HG02678 (cell line): ENCODE data around the gene LRRC10.
A peak's percentile ranks its signal among the peaks of the same experiment; 100 is the strongest.
"Not testable (repeated sequence)": the region's sequence is repeated elsewhere in the genome, so short reads cannot be mapped to it uniquely, and the experiment has no call there.

Source experiments
- ATAC-seq: cut with Tn5 transposase; IDR thresholded peaks from one replicate; pipeline ENCODE4 v1.9.1; 2021; ENCODE audit warnings: mild to moderate bottlenecking, moderate library complexity; ENCODE audit not compliant: unreplicated experiment

LRRC10 gene

DNA sequence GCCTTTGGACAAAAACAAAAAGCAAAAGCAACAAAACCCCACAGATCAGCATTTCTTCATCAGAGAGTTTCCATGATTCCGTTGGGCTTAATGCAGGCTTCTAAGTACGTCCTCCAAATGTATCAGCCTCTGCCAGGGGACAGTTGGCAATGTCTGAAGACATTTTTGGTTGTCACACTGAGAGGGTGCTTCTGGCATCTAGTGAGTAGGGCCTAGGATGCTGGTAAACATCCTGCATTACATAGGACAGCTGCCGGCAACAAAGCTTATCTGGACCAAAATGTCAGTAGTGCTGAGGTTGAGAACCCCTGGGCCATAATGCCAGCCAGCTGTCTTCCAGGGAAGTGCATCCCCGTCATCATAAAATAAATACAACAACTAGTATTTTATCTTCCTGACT is 9.4 kb upstream of the LRRC10 start:
- no peak for ATAC-seq

GRCh38 chr12:69619050-69619449 is 8.3 kb upstream of the LRRC10 start:
- ATAC-seq = no peak

- ATAC-seq = no peak
Observed at GRCh38 chr12:69616025-69616424, 5.3 kb upstream of the LRRC10 start.

DNA sequence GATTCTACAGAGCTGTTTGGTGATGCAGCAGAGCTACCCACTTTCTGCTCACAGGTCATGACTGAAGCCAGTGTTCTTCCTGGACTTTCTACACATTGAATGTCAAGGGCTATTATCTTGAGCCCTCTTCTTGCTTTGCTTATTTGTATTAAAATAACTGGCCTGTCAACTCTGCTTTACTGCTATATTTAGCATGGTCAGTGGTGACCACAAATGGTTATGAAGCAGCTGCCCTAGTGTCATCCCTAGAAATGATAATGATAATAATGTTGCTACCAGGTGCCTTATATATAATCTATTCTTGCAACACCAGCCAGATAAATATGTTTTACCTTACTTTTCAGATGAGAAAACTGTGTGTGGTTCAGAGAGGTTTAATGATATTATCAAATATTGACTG is 2.6 kb upstream of the LRRC10 start:
- no peak for ATAC-seq

GRCh38 chr12:69610126-69610525 is 581 bp downstream of the LRRC10 start:
- no peak for ATAC-seq

GRCh38 chr12:69608114-69608513 is 2.6 kb downstream of the LRRC10 start:
- no peak for ATAC-seq

DNA sequence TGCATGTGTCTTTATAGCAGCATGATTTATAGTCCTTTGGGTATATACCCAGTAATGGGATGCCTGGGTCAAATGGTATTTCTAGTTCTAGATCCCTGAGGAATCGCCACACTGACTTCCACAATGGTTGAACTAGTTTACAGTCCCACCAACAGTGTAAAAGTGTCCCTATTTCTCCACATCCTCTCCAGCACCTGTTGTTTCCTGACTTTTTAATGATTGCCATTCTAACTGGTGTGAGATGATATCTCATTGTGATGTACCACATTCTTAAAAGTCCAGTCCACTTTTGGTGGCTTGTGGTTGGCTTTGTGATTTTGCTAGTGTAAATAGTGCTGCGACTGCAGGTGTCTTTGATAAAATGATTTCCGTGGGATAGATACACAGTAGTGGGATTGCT is 6.4 kb downstream of the LRRC10 start:
- not testable (repeated sequence) for ATAC-seq

- not testable (repeated sequence) for ATAC-seq
Observed at GRCh38 chr12:69603556-69603955, 7.2 kb downstream of the LRRC10 start.

GRCh38 chr12:69602954-69603353 is 7.8 kb downstream of the LRRC10 start:
- no peak for ATAC-seq

GRCh38 chr12:69601962-69602685 is 8.6 kb downstream of the LRRC10 start:
- no peak for ATAC-seq

GRCh38 chr12:69600804-69601203 is 9.9 kb downstream of the LRRC10 start:
- no peak for ATAC-seq

- no peak for ATAC-seq
Observed at GRCh38 chr12:69598174-69598753, 12.4 kb downstream of the LRRC10 start.

DNA sequence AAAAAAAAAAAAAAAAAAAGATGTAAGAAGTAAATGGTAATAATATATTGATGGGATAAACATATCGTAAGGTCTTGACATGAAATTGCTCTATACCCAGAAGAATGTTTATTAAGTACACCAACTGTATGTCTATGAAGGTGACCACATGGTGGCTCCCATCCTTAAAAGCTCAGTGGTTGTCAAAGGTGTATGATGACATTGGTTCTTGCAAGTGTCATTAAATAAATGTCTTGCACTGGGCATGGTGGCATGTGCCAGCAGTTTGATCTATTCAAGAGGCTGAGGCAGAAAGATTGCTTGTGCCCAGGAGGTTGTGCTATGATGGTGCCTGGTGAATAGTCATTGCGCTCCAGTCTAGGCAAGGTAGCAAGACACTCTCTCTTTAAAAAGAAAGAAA is 15.0 kb downstream of the LRRC10 start:
- no peak for ATAC-seq

- ATAC-seq = no peak
Observed at GRCh38 chr12:69589082-69589481, 21.6 kb downstream of the LRRC10 start.

- no peak for ATAC-seq
Observed at GRCh38 chr12:69588527-69588926, 22.2 kb downstream of the LRRC10 start.

GRCh38 chr12:69585189-69586062 is 25.3 kb downstream of the LRRC10 start, which contains the start of gene CCT2:
TSS of gene CCT2 (plus strand) at chr12:69585459. CDS start at chr12:69585522, 63 bp downstream.
- ATAC-seq = peak; percentile 97

DNA sequence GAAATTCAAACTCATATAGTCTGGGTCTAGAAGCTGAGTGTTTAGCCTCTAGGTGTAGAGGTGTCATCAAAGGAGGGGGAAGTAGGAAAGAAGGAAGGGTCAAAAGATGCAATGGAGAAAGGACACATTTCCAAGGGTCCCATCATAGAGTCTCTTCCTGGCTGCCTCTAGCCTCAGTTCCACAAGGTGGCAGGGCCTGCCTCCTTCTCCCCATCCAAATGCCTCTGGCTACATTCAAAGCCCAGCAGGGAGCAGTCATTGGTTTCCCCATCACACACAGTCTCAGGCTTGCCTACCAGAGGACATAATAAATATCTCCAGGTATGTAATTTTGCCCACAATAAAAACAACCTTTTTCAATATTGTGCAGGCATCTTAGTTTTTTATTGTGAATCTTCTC is 27.5 kb downstream of the LRRC10 start:
- ATAC-seq = no peak

- ATAC-seq = no peak
Observed at GRCh38 chr12:69580074-69580473, 30.6 kb downstream of the LRRC10 start.

GRCh38 chr12:69579029-69579428 is 31.7 kb downstream of the LRRC10 start:
- no peak for ATAC-seq

GRCh38 chr12:69578283-69578682 is 32.4 kb downstream of the LRRC10 start:
- ATAC-seq = no peak

GRCh38 chr12:69575346-69575745 is 35.4 kb downstream of the LRRC10 start:
- ATAC-seq = no peak
